Effector memory CD4-positive, alpha-beta T cell (primary cell): ENCODE results near the gene MIXL1.

Experiments
- DNase-seq, 3 donors: peaks; one replicate each; pipeline ENCODE4 v3.0.0-alpha.2; 2020
- H3K27ac ChIP-seq: 2 replicates; pipeline ENCODE4 v1.7.0; 2013; ENCODE audit warnings: mild to moderate bottlenecking, low read length, moderate library complexity; ENCODE audit not compliant: insufficient read depth, poor library complexity, severe bottlenecking
- H3K27me3 ChIP-seq: replicated peaks from 2 replicates; pipeline ENCODE4 v1.7.0; 2013; ENCODE audit warnings: mild to moderate bottlenecking, low read length; ENCODE audit not compliant: insufficient read depth, control insufficient read depth, poor library complexity, severe bottlenecking
- H3K36me3 ChIP-seq: 2 replicates; pipeline ENCODE4 v1.7.0; 2013; ENCODE audit warnings: mild to moderate bottlenecking, low read length, moderate library complexity; ENCODE audit not compliant: control insufficient read depth, insufficient read depth
- H3K4me1 ChIP-seq: 2 replicates; pipeline ENCODE4 v1.7.0; 2013; ENCODE audit warnings: low read length, mild to moderate bottlenecking; ENCODE audit not compliant: control insufficient read depth, insufficient read depth, poor library complexity, severe bottlenecking
- H3K4me3 ChIP-seq: 2 replicates; pipeline ENCODE4 v1.7.0; 2013; ENCODE audit warnings: low read length, low read depth, mild to moderate bottlenecking; ENCODE audit not compliant: insufficient read depth, poor library complexity, severe bottlenecking
- H3K9me3 ChIP-seq: 2 replicates; pipeline ENCODE4 v1.7.0; 2013; ENCODE audit warnings: mild to moderate bottlenecking, low read length, moderate library complexity; ENCODE audit not compliant: control insufficient read depth

The MIXL1 gene

DNA sequence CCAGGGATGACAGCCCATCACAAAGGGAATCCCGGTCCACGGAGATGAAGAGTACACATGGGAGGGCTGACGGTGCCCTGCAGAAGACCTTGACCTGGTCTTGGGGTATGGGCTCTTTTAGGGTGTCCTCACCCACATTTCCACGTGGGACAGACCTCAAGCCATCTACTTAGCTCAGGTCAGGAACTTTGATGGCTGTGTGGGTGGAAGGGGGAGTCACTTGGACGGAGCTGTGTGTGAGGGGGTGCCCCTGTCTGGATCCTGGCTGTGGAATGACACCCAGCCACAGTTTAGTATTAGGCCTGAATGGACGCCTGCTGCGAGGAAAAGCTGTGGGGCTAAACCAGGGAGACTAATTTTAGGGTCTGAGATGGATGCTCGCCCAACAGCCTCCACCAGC is 10.9 kb upstream of the MIXL1 start:
- Histone ChIP-seq H3K9me3 (no peaks in the 10 kb centered on the region), H3K36me3 (no peaks in the 10 kb centered on the region), H3K4me1 (no peaks in the 10 kb centered on the region), H3K4me3 (no peak overlapping the region), H3K27me3 (no peaks in the 10 kb centered on the region), H3K27ac (no peak overlapping the region)
- DNase-seq, result no peak

DNA sequence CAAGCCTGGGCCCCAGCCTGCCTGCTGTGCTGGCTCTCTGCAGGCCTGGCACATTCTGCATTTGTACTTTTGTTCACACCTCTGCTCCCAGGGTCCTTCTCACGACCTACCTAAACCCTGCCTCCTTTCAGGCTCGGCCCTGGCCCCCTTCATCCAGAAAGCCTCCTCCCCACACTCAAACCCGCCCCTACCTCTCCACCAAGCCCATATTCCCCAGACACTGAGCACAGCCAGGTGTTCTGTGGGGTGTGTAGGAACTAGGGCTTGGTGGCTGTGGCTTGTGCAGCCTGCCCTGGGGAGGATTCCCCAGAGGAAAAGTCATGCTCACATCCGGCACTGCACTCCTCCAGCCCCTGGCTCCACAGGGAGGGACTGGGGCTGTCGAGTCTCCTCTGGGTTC is 8.2 kb upstream of the MIXL1 start:
- no peak for DNase-seq
- no peaks in the 10 kb centered on the region for H3K27me3 ChIP-seq
- no peaks in the 10 kb centered on the region for H3K9me3 ChIP-seq
- no peaks in the 10 kb centered on the region for H3K36me3 ChIP-seq
- no peak overlapping the region for H3K27ac ChIP-seq
- H3K4me3 ChIP-seq, result no peak overlapping the region
- no peaks in the 10 kb centered on the region for H3K4me1 ChIP-seq

DNA sequence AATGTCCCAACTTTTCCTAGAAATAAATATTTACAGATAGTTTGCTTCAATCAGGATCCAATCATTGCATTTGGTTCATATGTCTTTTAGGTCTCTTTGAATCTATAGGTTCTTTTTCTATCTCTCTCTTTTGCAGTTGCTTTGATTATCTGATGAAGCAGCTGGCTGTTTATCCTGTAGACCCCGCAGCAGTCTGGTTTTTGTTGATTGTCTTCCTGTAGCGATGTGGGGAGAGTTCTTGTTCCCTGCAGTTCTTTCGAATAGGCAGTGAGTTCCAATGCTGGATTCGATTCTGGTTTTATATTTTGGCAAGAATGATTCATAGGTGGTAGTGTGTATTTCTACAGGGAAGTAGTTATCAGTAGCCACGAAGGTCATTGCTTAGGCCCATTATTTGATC is 7.4 kb upstream of the MIXL1 start:
- no peaks in the 10 kb centered on the region for H3K4me1 ChIP-seq
- H3K27me3 ChIP-seq, result no peaks in the 10 kb centered on the region
- H3K27ac ChIP-seq, result no peak overlapping the region
- no peaks in the 10 kb centered on the region for H3K36me3 ChIP-seq
- H3K9me3 ChIP-seq, result no peaks in the 10 kb centered on the region
- no peak for DNase-seq
- H3K4me3 ChIP-seq, result no peak overlapping the region

DNA sequence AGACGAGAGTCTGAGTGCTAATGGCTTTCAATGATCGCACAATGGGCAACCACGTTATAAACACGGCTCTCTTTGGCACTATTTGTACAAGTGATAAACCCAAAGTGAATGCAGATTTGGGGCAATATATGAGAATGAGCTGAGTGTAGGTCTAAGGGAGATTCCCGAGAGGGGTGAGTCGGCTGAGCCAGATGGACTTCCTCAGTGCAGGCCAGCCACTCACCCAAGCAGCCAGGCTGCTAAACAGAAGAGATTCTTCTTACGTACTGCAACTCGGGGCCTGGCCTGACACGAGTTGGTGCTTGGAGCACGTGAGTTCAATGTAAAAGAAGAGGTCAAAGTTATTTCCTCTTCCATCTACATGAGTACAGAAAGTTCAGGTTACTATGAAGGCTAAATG is 6.2 kb upstream of the MIXL1 start:
- DNase-seq, result no peak
- H3K27me3 ChIP-seq, result no peaks in the 10 kb centered on the region
- no peaks in the 10 kb centered on the region for H3K36me3 ChIP-seq
- H3K4me1 ChIP-seq, result no peaks in the 10 kb centered on the region
- no peaks in the 10 kb centered on the region for H3K9me3 ChIP-seq
- no peak overlapping the region for H3K27ac ChIP-seq
- H3K4me3 ChIP-seq, result no peak overlapping the region

DNA sequence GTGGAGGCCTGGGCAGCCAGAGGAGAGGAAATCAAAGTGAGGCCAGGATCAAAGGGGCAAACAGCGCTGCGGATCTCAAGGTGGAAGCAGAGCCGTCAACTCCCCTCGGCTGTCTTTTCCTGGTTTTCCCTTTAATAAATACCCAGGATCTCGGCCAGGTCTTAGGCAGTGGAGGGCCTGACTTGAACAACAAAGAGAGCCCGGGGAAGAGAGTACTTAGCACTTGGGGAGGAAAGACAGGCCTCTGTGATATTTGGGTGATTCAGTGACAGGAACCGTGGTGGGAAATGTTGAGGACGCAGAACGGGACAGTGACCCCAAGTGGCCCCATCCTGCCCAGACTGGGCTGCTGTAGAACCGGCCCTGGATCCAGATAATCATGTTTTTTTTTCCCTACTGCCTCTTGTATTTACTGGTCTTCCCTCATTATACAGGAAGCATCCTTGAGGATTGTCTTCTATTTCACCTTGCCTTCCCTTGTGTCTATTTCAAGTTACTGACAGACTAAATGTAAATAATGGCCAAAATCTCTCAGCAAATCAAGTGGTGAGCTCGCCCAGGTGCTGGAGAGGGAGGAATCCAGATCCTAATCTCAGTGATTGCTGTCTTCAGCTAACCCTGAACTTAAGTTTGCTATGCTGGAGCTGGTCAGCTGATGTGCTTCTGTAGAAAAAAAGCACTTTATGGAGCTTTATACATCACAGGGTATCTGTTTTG is 2.8 kb upstream of the MIXL1 start:
- H3K4me1 ChIP-seq, result peaks cover 4% of the 10 kb centered on the region
- H3K27ac ChIP-seq, result no peak overlapping the region
- H3K27me3 ChIP-seq, result peaks cover 16% of the 10 kb centered on the region
- H3K36me3 ChIP-seq, result no peaks in the 10 kb centered on the region
- no peak overlapping the region for H3K4me3 ChIP-seq
- H3K9me3 ChIP-seq, result no peaks in the 10 kb centered on the region
- no peak for DNase-seq

DNA sequence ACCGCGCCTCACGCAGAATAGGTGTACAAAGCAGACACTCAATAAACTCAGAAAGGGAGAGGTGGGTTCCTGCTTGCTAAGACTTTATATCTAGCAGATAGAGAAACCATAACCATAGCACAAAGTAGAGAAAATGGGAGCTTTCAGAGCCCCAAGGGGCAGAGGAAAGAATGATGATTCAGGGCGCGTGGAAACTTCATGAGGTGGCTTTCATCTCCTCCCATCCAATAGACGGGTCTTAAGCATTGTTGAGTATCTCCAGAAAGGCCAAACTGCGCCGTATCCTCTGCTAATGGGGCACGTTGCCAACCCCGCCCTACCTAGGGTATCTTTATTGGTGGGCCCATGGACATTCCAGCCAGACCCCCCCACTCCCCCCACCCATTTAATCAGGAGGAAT is 778 bp upstream of the MIXL1 start:
- Histone ChIP-seq H3K4me1 (peaks cover 4% of the 10 kb centered on the region), H3K36me3 (no peaks in the 10 kb centered on the region), H3K27me3 (peaks cover 16% of the 10 kb centered on the region), H3K9me3 (no peaks in the 10 kb centered on the region), H3K4me3 (no peak overlapping the region), H3K27ac (no peak overlapping the region)
- no peak for DNase-seq

DNA sequence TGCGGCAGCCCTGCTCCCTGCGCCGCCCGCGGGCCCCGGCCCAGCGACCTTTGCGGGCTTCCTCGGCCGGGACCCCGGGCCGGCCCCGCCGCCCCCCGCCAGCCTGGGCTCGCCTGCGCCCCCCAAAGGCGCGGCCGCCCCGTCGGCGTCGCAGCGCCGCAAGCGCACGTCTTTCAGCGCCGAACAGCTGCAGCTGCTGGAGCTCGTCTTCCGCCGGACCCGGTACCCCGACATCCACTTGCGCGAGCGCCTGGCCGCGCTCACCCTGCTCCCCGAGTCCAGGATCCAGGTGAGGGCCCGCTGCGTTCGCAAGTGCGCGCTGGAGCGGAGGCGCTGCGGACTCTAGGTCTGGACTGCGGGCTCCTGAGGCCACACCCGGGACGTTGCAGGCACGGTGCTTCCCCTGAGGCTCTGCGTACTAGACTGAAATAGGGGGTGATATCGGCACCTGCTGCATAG is 351 bp downstream of the MIXL1 start:
- peaks cover 16% of the 10 kb centered on the region for H3K27me3 ChIP-seq
- no peak overlapping the region for H3K27ac ChIP-seq
- DNase-seq, result no peak
- no peaks in the 10 kb centered on the region for H3K9me3 ChIP-seq
- H3K4me1 ChIP-seq, result peaks cover 4% of the 10 kb centered on the region
- H3K36me3 ChIP-seq, result no peaks in the 10 kb centered on the region
- peak overlapping the region; percentile 38 for H3K4me3 ChIP-seq

DNA sequence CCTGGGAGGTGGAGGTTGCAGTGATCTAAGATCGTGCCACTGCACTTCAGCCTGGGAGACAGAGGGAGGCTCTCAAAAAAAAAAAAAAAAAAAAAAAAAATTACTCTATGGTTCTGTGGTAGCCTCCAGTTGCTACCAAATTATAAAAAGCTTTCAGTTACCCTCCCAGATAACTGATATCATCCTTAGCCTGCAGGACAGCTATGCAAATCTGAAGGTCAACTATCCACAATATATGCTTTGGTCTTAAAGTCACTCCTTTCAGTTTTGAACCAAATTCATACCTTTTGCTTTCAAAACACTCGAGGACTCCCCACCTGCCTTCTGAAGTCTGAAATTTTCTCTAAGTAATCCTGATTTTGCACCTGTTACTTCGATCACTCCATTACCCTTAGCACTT is 3.1 kb downstream of the MIXL1 start:
- Histone ChIP-seq H3K36me3 (no peaks in the 10 kb centered on the region), H3K9me3 (no peaks in the 10 kb centered on the region), H3K4me1 (peaks cover 4% of the 10 kb centered on the region), H3K4me3 (no peak overlapping the region), H3K27me3 (peaks cover 16% of the 10 kb centered on the region), H3K27ac (no peak overlapping the region)
- DNase-seq, result no peak

DNA sequence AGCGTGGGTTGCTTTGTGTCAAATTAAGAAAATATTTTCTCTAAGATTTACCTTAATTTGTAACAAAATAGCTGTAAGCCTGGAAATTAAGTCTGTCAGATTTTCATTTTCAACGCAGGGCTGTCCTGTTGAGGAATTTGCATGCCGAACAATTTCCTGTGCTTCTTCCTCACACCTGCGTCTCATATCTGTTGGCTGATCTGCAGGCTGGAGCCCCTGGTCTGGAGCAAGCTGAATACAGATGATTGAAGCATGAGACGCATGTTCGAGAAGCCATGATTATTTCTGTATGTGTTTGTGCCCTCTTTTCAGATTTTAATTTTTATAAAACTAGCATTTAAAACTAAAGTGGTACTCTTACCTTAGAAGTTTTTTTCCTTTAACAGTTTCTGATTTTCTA is 9.8 kb downstream of the MIXL1 start:
- no peak overlapping the region for H3K27ac ChIP-seq
- no peaks in the 10 kb centered on the region for H3K27me3 ChIP-seq
- no peaks in the 10 kb centered on the region for H3K4me1 ChIP-seq
- peaks cover 4% of the 10 kb centered on the region for H3K36me3 ChIP-seq
- DNase-seq, result no peak
- no peak overlapping the region for H3K4me3 ChIP-seq
- no peaks in the 10 kb centered on the region for H3K9me3 ChIP-seq

DNA sequence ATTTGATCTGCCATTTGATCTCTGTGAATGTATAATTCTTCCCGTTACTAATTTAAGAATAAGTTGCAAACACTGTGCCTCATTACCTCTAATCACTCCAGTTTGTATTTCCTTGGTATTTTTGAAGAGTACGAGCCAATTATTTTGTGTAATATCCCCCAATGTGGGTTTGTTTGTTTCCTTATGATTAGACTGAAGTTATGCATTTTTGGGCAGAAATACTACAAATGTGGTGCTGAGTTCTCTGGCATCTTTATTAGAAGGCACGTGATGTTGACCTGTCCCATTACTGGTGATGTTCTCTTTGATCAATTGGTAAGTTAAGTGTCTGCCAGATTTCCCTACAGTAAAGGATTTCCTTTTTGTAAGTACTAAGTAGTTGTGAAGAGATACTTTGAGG is 10.3 kb downstream of the MIXL1 start:
- H3K4me3 ChIP-seq, result no peak overlapping the region
- DNase-seq, result no peak
- no peak overlapping the region for H3K27ac ChIP-seq
- no peaks in the 10 kb centered on the region for H3K4me1 ChIP-seq
- no peaks in the 10 kb centered on the region for H3K27me3 ChIP-seq
- H3K36me3 ChIP-seq, result peaks cover 4% of the 10 kb centered on the region
- no peaks in the 10 kb centered on the region for H3K9me3 ChIP-seq
